Mucosa of rectum (tissue), 2 donors: ENCODE results near the gene PDCD11.
"Not testable (repeated sequence)": the region's sequence is repeated elsewhere in the genome, so short reads cannot be mapped to it uniquely, and the experiment has no call there.

Experiments used
- H3K27ac ChIP-seq, 2 donors: one replicate each; pipeline ENCODE4 v1.7.0; 2013; ENCODE audit warnings: inconsistent platforms in 2 of 2, low read depth in 2 of 2, low read length in 2 of 2
- H3K27me3 ChIP-seq, 2 donors: one replicate each; pipeline ENCODE4 v1.7.0; 2013; ENCODE audit warnings: low read length in 2 of 2; ENCODE audit not compliant: control insufficient read depth in 2 of 2, insufficient read depth in 2 of 2
- H3K36me3 ChIP-seq, 2 donors: one replicate each; pipeline ENCODE4 v1.7.0; 2013; ENCODE audit warnings: low read length in 2 of 2; ENCODE audit not compliant: control insufficient read depth in 2 of 2, insufficient read depth in 2 of 2
- H3K4me1 ChIP-seq, 2 donors: one replicate each; pipeline ENCODE4 v1.7.0; 2013; ENCODE audit warnings: low read length in 2 of 2, mild to moderate bottlenecking in 1 of 2; ENCODE audit not compliant: control insufficient read depth in 2 of 2, insufficient read depth in 2 of 2
- H3K4me3 ChIP-seq, 2 donors: one replicate each; pipeline ENCODE4 v1.7.0; 2013; ENCODE audit warnings: low read length in 2 of 2
- H3K9ac ChIP-seq, 2 donors: one replicate each; pipeline ENCODE4 v1.7.0; 2013; ENCODE audit warnings: low read length in 2 of 2, low read depth in 1 of 2, mild to moderate bottlenecking in 1 of 2
- H3K9me3 ChIP-seq, 2 donors: one replicate each; pipeline ENCODE4 v1.7.0; 2013; ENCODE audit warnings: low read length in 2 of 2; ENCODE audit not compliant: control insufficient read depth in 2 of 2
- donor health status: healthy.
- donor health status: Normal muscosa, but diverticular disease.

The PDCD11 gene

GRCh38 chr10:103416436-103417147 is 20.2 kb downstream of the PDCD11 start:
- no peaks in the 10 kb centered on the region for H3K4me1 ChIP-seq
- H3K27me3 ChIP-seq, result no peaks in the 10 kb centered on the region
- H3K4me3 ChIP-seq, result no peak overlapping the region
- no peak overlapping the region for H3K27ac ChIP-seq
- H3K36me3 ChIP-seq, result peaks cover 78 to 86% of the 10 kb centered on the region in 2 donors
- H3K9me3 ChIP-seq, result no peaks in the 10 kb centered on the region
- H3K9ac ChIP-seq, result no peak overlapping the region

- not testable (repeated sequence) for H3K4me1 ChIP-seq, H3K27me3 ChIP-seq, H3K4me3 ChIP-seq, H3K9ac ChIP-seq, H3K27ac ChIP-seq, H3K9me3 ChIP-seq
- H3K36me3 ChIP-seq, result peaks cover 78 to 83% of the 10 kb centered on the region in 2 donors
Measured at GRCh38 chr10:103417148-103417469, 20.7 kb downstream of the PDCD11 start.

GRCh38 chr10:103417601-103418000 is 21.2 kb downstream of the PDCD11 start:
- no peak overlapping the region for H3K4me3 ChIP-seq
- no peaks in the 10 kb centered on the region for H3K9me3 ChIP-seq
- H3K36me3 ChIP-seq, result peaks cover 79 to 85% of the 10 kb centered on the region in 2 donors
- H3K27me3 ChIP-seq, result no peaks in the 10 kb centered on the region
- H3K27ac ChIP-seq, result no peak overlapping the region
- H3K4me1 ChIP-seq, result no peaks in the 10 kb centered on the region
- H3K9ac ChIP-seq, result no peak overlapping the region

- no peaks in the 10 kb centered on the region for H3K4me1 ChIP-seq
- H3K36me3 ChIP-seq, result peaks cover 76 to 85% of the 10 kb centered on the region in 2 donors
- H3K9ac ChIP-seq, result no peak overlapping the region
- H3K9me3 ChIP-seq, result no peaks in the 10 kb centered on the region
- no peak overlapping the region for H3K4me3 ChIP-seq
- no peaks in the 10 kb centered on the region for H3K27me3 ChIP-seq
- no peak overlapping the region for H3K27ac ChIP-seq
Measured at GRCh38 chr10:103419101-103419500, 22.7 kb downstream of the PDCD11 start.

- Histone ChIP-seq H3K36me3 (peaks cover 60 to 73% of the 10 kb centered on the region in 2 donors), H3K9me3 (no peaks in the 10 kb centered on the region), H3K4me1 (no peaks in the 10 kb centered on the region), H3K4me3 (no peak overlapping the region), H3K27me3 (no peaks in the 10 kb centered on the region), H3K27ac (no peak overlapping the region), H3K9ac (no peak overlapping the region)
Measured at GRCh38 chr10:103423748-103424147, 27.3 kb downstream of the PDCD11 start.

- H3K4me1 ChIP-seq, result no peaks in the 10 kb centered on the region
- H3K4me3 ChIP-seq, result no peak overlapping the region
- no peak overlapping the region for H3K9ac ChIP-seq
- H3K27ac ChIP-seq, result no peak overlapping the region
- H3K9me3 ChIP-seq, result no peaks in the 10 kb centered on the region
- H3K27me3 ChIP-seq, result no peaks in the 10 kb centered on the region
- peaks cover 50 to 64% of the 10 kb centered on the region in 2 donors for H3K36me3 ChIP-seq
Measured at GRCh38 chr10:103427866-103428265, 31.4 kb downstream of the PDCD11 start.

- no peak overlapping the region for H3K4me3 ChIP-seq
- no peaks in the 10 kb centered on the region for H3K4me1 ChIP-seq
- no peak overlapping the region for H3K27ac ChIP-seq
- H3K36me3 ChIP-seq, result peaks cover 44 to 55% of the 10 kb centered on the region in 2 donors
- no peak overlapping the region for H3K9ac ChIP-seq
- no peaks in the 10 kb centered on the region for H3K27me3 ChIP-seq
- H3K9me3 ChIP-seq, result no peaks in the 10 kb centered on the region
Measured at GRCh38 chr10:103428989-103429643, 32.7 kb downstream of the PDCD11 start.

- H3K4me3 ChIP-seq, result no peak overlapping the region
- peaks cover 42 to 55% of the 10 kb centered on the region in 2 donors for H3K36me3 ChIP-seq
- no peaks in the 10 kb centered on the region for H3K9me3 ChIP-seq
- no peak overlapping the region for H3K9ac ChIP-seq
- no peaks in the 10 kb centered on the region for H3K27me3 ChIP-seq
- no peaks in the 10 kb centered on the region for H3K4me1 ChIP-seq
- H3K27ac ChIP-seq, result no peak overlapping the region
Measured at GRCh38 chr10:103429647-103430046, 33.2 kb downstream of the PDCD11 start.

- Histone ChIP-seq H3K9me3 (no peaks in the 10 kb centered on the region), H3K36me3 (peaks cover 39 to 58% of the 10 kb centered on the region in 2 donors), H3K9ac (no peak overlapping the region), H3K4me3 (no peak overlapping the region), H3K27me3 (no peaks in the 10 kb centered on the region), H3K4me1 (no peaks in the 10 kb centered on the region), H3K27ac (no peak overlapping the region)
Measured at GRCh38 chr10:103431902-103432301, 35.5 kb downstream of the PDCD11 start.

GRCh38 chr10:103433858-103434257 is 37.4 kb downstream of the PDCD11 start:
- H3K4me3 ChIP-seq, result no peak overlapping the region
- no peaks in the 10 kb centered on the region for H3K4me1 ChIP-seq
- H3K27ac ChIP-seq, result no peak overlapping the region
- H3K9ac ChIP-seq, result no peak overlapping the region
- no peaks in the 10 kb centered on the region for H3K9me3 ChIP-seq
- H3K36me3 ChIP-seq, result peaks cover 39 to 58% of the 10 kb centered on the region in 2 donors
- H3K27me3 ChIP-seq, result no peaks in the 10 kb centered on the region
